K562 (cell line): ENCODE data around the gene SSBP2. TPM values are rescaled to one million over a fixed set of nuclear protein-coding genes. Genes with fewer than 3 reads are reported as not detected.

ENCODE experiments used
- ATAC-seq: fragments of 200-7000 bp; cut with Tn5 transposase; 3 replicates; pipeline ENCODE4 v1.9.1; 2020; ENCODE audit warnings: moderate library complexity
- BruUV-seq: library from RNA; stranded (reverse); fragments of 400-500 nt; replicated peaks from 2 replicates; lab custom pipeline; 2021; lab: Mats Ljungman, UMichigan
- CTCF ChIA-PET: fragments of 300-600 bp; formaldehyde crosslinking; extraction: SDS; loops from one replicate; lab custom pipeline; 2021; ENCODE audit warnings: low intra/inter-chr PET ratio; lab: Yijun Ruan, JAX
- POLR2A ChIA-PET: fragments of 300-600, 350-650 bp; sonication (Branson Sonifier 250); formaldehyde crosslinking; extraction: SDS; loops from one replicate; lab custom pipeline; 2021; ENCODE audit warnings: antibody characterized with exemption, inconsistent platforms; lab: Yijun Ruan, JAX
- DNase-seq, 4 experiments: peaks; one replicate each; pipeline versions ENCODE4 v3.0.0 to v3.0.0-alpha.2; 2011 to 2018; ENCODE audit warnings: low spot score in 3 of 4, mixed read lengths in 3 of 4; ENCODE audit errors: extremely low read depth in 1 of 4
- FAIRE-seq: peaks from 2 replicates; lab custom pipeline; 2011; peaks lifted over from hg19 to GRCh38; lab: Jason Lieb, UNC
- H2AFZ ChIP-seq: 2 replicates; pipeline ENCODE4 v1.6.0; 2011; ENCODE audit warnings: low read depth, low read length, control low read depth, inconsistent platforms
- H3K27ac ChIP-seq: fragments of 200-600 bp; 3 replicates; pipeline ENCODE4 v1.8.0; 2011; ENCODE audit warnings: low read depth, mild to moderate bottlenecking, control low read depth, inconsistent platforms, low read length, moderate library complexity, mixed read lengths; ENCODE audit errors: extremely low read depth
- H3K27me3 ChIP-seq, 2 experiments: fragments of 300-600 bp in 1 of 2; 2 replicates in 1 of 2; 3 replicates in 1 of 2; pipeline versions ENCODE4 v1.6.0 to v1.8.0; 2011; ENCODE audit warnings: inconsistent platforms in 2 of 2, low read length in 2 of 2, mild to moderate bottlenecking in 1 of 2, mixed read lengths in 1 of 2, moderate library complexity in 1 of 2; ENCODE audit not compliant: control insufficient read depth in 2 of 2, insufficient read depth in 2 of 2
- H3K36me3 ChIP-seq: fragments of 300-600 bp; 3 replicates; pipeline ENCODE4 v1.8.0; 2011; ENCODE audit warnings: mild to moderate bottlenecking, low read length, inconsistent platforms; ENCODE audit not compliant: control insufficient read depth, insufficient read depth
- H3K4me1 ChIP-seq, 2 experiments: fragments of 200-600 bp in 1 of 2; replicated peaks in 1 of 2; 2 replicates in 1 of 2; 3 replicates in 1 of 2; pipeline versions ENCODE4 v1.5.1 to v1.8.0; 2011; ENCODE audit warnings: inconsistent platforms in 2 of 2, low read length in 2 of 2, mild to moderate bottlenecking in 1 of 2, mixed read lengths in 1 of 2, moderate library complexity in 1 of 2; ENCODE audit not compliant: control insufficient read depth in 2 of 2, insufficient read depth in 2 of 2
- H3K4me2 ChIP-seq: 2 replicates; pipeline ENCODE4 v1.6.1; 2011; ENCODE audit warnings: low read length, control low read depth, inconsistent platforms, mixed read lengths; ENCODE audit not compliant: insufficient read depth
- H3K4me3 ChIP-seq: fragments of 200-600 bp; sonication (generic), shearing (Covaris generic); 2 replicates; pipeline ENCODE4 v1.5.1; 2016; ENCODE audit warnings: control low read depth, inconsistent platforms
- H3K79me2 ChIP-seq: fragments of 200-600 bp; 3 replicates; pipeline ENCODE4 v1.8.0; 2011; ENCODE audit warnings: low read length, inconsistent platforms; ENCODE audit not compliant: control insufficient read depth, insufficient read depth
- H3K9ac ChIP-seq, 2 experiments: 2 replicates each; pipeline versions ENCODE4 v1.6.0 to v1.6.1; 2011; ENCODE audit warnings: low read depth in 2 of 2, low read length in 2 of 2, control low read depth in 1 of 2, inconsistent platforms in 1 of 2, mild to moderate bottlenecking in 1 of 2, mixed read lengths in 1 of 2; ENCODE audit not compliant: insufficient read depth in 1 of 2
- H3K9me1 ChIP-seq: one replicate; pipeline ENCODE4 v1.6.0; 2011; ENCODE audit warnings: inconsistent platforms, mild to moderate bottlenecking, low read length, moderate library complexity; ENCODE audit not compliant: control insufficient read depth, insufficient read depth
- H3K9me3 ChIP-seq: replicated peaks from 2 replicates; pipeline ENCODE4 v1.5.1; 2011; ENCODE audit warnings: low read depth, low read length, inconsistent platforms; ENCODE audit not compliant: control insufficient read depth, insufficient read depth
- H4K20me1 ChIP-seq: replicated peaks from 2 replicates; pipeline ENCODE4 v1.6.1; 2011; ENCODE audit warnings: low read length, inconsistent platforms, mixed read lengths; ENCODE audit not compliant: control insufficient read depth, insufficient read depth
- BRCA1 ChIP-seq, 2 experiments: fragments of 450-650 bp in 1 of 2; sonication (generic) in 1 of 2; formaldehyde crosslinking in 1 of 2; IDR thresholded peaks; 2 replicates each; pipeline versions ENCODE4 v1.5.0 to v1.6.1; 2017 to 2020; ENCODE audit warnings: mild to moderate bottlenecking in 1 of 2, missing genetic modification reagents in 1 of 2
- DACH1 ChIP-seq: fragments of 450-650 bp; IDR thresholded peaks from 2 replicates; pipeline ENCODE4 v1.6.1; 2018; ENCODE audit not compliant: partially characterized antibody
- ELF4 ChIP-seq: fragments of 450-650 bp; formaldehyde crosslinking; IDR thresholded peaks from 2 replicates; pipeline ENCODE4 v1.4.0; 2022; ENCODE audit warnings: missing genetic modification characterization
- FOXM1 ChIP-seq, 2 experiments: fragments of 450-650 bp in 1 of 2; sonication (generic) in 1 of 2; formaldehyde crosslinking in 1 of 2; IDR thresholded peaks; 2 replicates each; pipeline versions ENCODE4 v1.6.1 to v1.9.0; 2017 to 2022; ENCODE audit warnings: low read depth in 2 of 2, mild to moderate bottlenecking in 2 of 2, missing genetic modification reagents in 1 of 2, moderate library complexity in 1 of 2
- GATAD2A ChIP-seq: fragments of 450-650 bp; IDR thresholded peaks from 2 replicates; pipeline ENCODE4 v1.6.1; 2017
- GATAD2B ChIP-seq: fragments of 450-650 bp; IDR thresholded peaks from 2 replicates; pipeline ENCODE4 v1.6.1; 2017; ENCODE audit warnings: mild to moderate bottlenecking, borderline replicate concordance
- KDM1A ChIP-seq, 2 experiments: fragments of 450-650 bp; IDR thresholded peaks; 2 replicates each; pipeline ENCODE4 v1.6.1; 2016; ENCODE audit warnings: mild to moderate bottlenecking in 2 of 2
- KLF16 ChIP-seq: IDR thresholded peaks from 2 replicates; pipeline ENCODE4 v1.6.1; 2016; ENCODE audit warnings: antibody characterized with exemption
- NR3C1 ChIP-seq: sonication (generic); formaldehyde crosslinking; IDR thresholded peaks from 2 replicates; pipeline ENCODE4 v1.8.1; 2022; ENCODE audit warnings: missing genetic modification reagents
- RHOXF2B ChIP-seq: fragments of 250-450 bp; sonication (Bioruptor Pico); conservative IDR thresholded peaks from 2 replicates; pipeline ENCODE4 v1.5.1; 2021
- SP1 ChIP-seq: sonication (generic); formaldehyde crosslinking; IDR thresholded peaks from 2 replicates; pipeline ENCODE4 v1.8.1; 2022; ENCODE audit warnings: mild to moderate bottlenecking, missing genetic modification reagents
- STAG1 ChIP-seq: sonication (generic); formaldehyde crosslinking; IDR thresholded peaks from 2 replicates; pipeline ENCODE4 v1.5.0; 2020; ENCODE audit warnings: missing genetic modification reagents, borderline replicate concordance
- TAL1 ChIP-seq: fragments of 450-650 bp; IDR thresholded peaks from 2 replicates; pipeline ENCODE4 v1.6.1; 2016; ENCODE audit warnings: mild to moderate bottlenecking
- WHSC1 ChIP-seq: IDR thresholded peaks from one replicate; pipeline ENCODE4 v1.6.1; 2012; ENCODE audit warnings: low read length, control low read depth, inconsistent platforms
- ZBTB40 ChIP-seq, 2 experiments: fragments of 450-650 bp in 1 of 2; sonication (generic) in 1 of 2; formaldehyde crosslinking in 1 of 2; IDR thresholded peaks; 2 replicates each; pipeline versions ENCODE4 v1.7.1 to v1.9.0; 2016 to 2022; ENCODE audit warnings: inconsistent platforms in 1 of 2, mild to moderate bottlenecking in 1 of 2, missing genetic modification reagents in 1 of 2
- ZEB2 ChIP-seq: fragments of 450-650 bp; IDR thresholded peaks from 2 replicates; pipeline ENCODE4 v1.6.1; 2016
- ZNF507 ChIP-seq: conservative IDR thresholded peaks from 2 replicates; pipeline ENCODE4 v1.6.1; 2017; ENCODE audit warnings: missing genetic modification characterization, missing compliant biosample characterization
- ZNF696 ChIP-seq: fragments of 250-450 bp; sonication (Bioruptor Pico); conservative IDR thresholded peaks from 2 replicates; pipeline ENCODE4 v1.4.0; 2020; ENCODE audit warnings: mild to moderate bottlenecking, moderate library complexity
- WGBS: fragments of 100-300 bp; shearing (Covaris generic); methylation state at CpG from one replicate; pipeline ENCODE4 v1.1.6; 2016; ENCODE audit warnings: low coverage, mixed read lengths; ENCODE audit not compliant: insufficient coverage; ENCODE audit errors: missing lambda C conversion rate; 5-methylcytosine and 5-hydroxymethylcytosine counted together
- in situ Hi-C: fragments of 300-500 bp; cut with MboI; formaldehyde crosslinking; loops from 4 replicates; pipeline ENCODE4 v1.15.0; 2018; ENCODE audit warnings: inconsistent platforms, mixed read lengths
- intact Hi-C: fragments of 100-400 bp; cut with micrococcal nuclease; formaldehyde crosslinking; loops from 2 replicates; pipeline ENCODE4 v1.14.2; 2022
- polyA plus RNA-seq, 8 experiments: library from polyadenylated mRNA; depleted of rRNA in 4 of 8; stranded (reverse) in 5 of 8; unstranded in 3 of 8; fragments of >200 nt; fragmentation: Nextera tagmentation in 2 of 8; fragmentation: Illumina TruSeq in 1 of 8; extraction: Ambion mirVana in 2 of 8; extraction: Trizol in 1 of 8; gene quantifications; 2 replicates each; pipeline versions ENCODE4 v1.2.1 to v1.2.3, GENCODE V29; 2011 to 2014; ENCODE audit warnings: inconsistent platforms in 1 of 8, missing spikeins in 1 of 8
- total RNA-seq, 7 experiments: library from RNA; depleted of rRNA in 6 of 7; stranded (reverse); fragments of >200 nt in 6 of 7; fragmentation: Illumina TruSeq in 2 of 7; extraction: Trizol in 2 of 7; gene quantifications; 2 replicates each; pipeline versions ENCODE4 v1.2.1 to v1.2.3, GENCODE V29; 2011 to 2021; ENCODE audit warnings: low replicate concordance in 1 of 7

SSBP2 gene
- total and polyA plus RNA-seq, 9 of the 15 experiments (the other 6 are each of a cell fraction or from before 2014, with no cell fraction given) = 22.3 to 133 (median 42.1) TPM

GRCh38 chr5:81522571-81522970, 228.3 kb downstream of the SSBP2 start:
- no peaks in the 10 kb centered on the region for H3K4me1 ChIP-seq
- ChIA-PET POLR2A (no interaction called here), CTCF (no interaction called here)
- ATAC-seq (no peak), FAIRE-seq (peak; percentile 67), DNase-seq (no peak)
- BruUV-seq = no TSS peak
- H2AFZ ChIP-seq = no peak overlapping the region
- H3K9me3 ChIP-seq = no peaks in the 10 kb centered on the region
- no peak overlapping the region for H3K4me2 ChIP-seq
- no peaks in the 10 kb centered on the region for H3K27me3 ChIP-seq
- in situ Hi-C loops (loop anchor here (25.0 kb wide), 1 partner anchor 640 kb away; no protein-coding TSS in a partner anchor), intact Hi-C loops (no loop called here)
- H3K36me3 ChIP-seq = no peaks in the 10 kb centered on the region
- H3K27ac ChIP-seq = no peak overlapping the region
- H4K20me1 ChIP-seq = no peaks in the 10 kb centered on the region
- H3K79me2 ChIP-seq = no peaks in the 10 kb centered on the region
- WGBS = 82% methylated on average over 1 of the region's 1 CpG
- no peaks in the 10 kb centered on the region for H3K9me1 ChIP-seq
- no peak overlapping the region for H3K4me3 ChIP-seq
- no peak overlapping the region for H3K9ac ChIP-seq
- TF ChIP-seq KDM1A (IDR thresholded peaks at IDR 0.05) (no peak), ELF4 (CRISPR knock-in tag) (no peak), ZNF696 (CRISPR knock-in tag) (no peak), TAL1 (no peak), FOXM1 (IDR thresholded peaks at IDR 0.05; ENCODE audit: low read depth) (no peak), FOXM1 (CRISPR knock-in tag; IDR thresholded peaks at IDR 0.05; ENCODE audit: low read depth) (no peak), RHOXF2B (CRISPR knock-in tag) (no peak), ZBTB40 (IDR thresholded peaks at IDR 0.05) (no peak), ZBTB40 (CRISPR knock-in tag; IDR thresholded peaks at IDR 0.05) (no peak), SP1 (CRISPR knock-in tag) (no peak), KLF16 (no peak), STAG1 (CRISPR knock-in tag) (no peak), ZNF507 (tag) (no peak), GATAD2A (no peak), NR3C1 (CRISPR knock-in tag) (no peak), GATAD2B (no peak), BRCA1 (IDR thresholded peaks at IDR 0.05) (no peak), BRCA1 (CRISPR knock-in tag; IDR thresholded peaks at IDR 0.05) (no peak), DACH1 (no peak), WHSC1 (no peak), ZEB2 (no peak)
